Fibroblast of lung (primary cell): Measurements from ENCODE around the gene CREB3L1.

ENCODE experiments used
- EZH2 ChIP-seq: IDR thresholded peaks from 2 replicates; pipeline ENCODE4 v1.5.1; 2012; ENCODE audit warnings: low read length, control low read depth, mild to moderate bottlenecking; ENCODE audit errors: missing control alignments
- TF ChIP-seq, protein P1 (sequence below), 2 donors: IDR thresholded peaks in 1 of 2; conservative IDR thresholded peaks in 1 of 2; 1 replicate in 1 of 2; 2 replicates in 1 of 2; pipeline ENCODE4 v1.5.1; 2011 to 2012; ENCODE audit warnings: low read length in 2 of 2, control low read depth in 1 of 2, inconsistent platforms in 1 of 2, low read depth in 1 of 2, mild to moderate bottlenecking in 1 of 2

DNA sequence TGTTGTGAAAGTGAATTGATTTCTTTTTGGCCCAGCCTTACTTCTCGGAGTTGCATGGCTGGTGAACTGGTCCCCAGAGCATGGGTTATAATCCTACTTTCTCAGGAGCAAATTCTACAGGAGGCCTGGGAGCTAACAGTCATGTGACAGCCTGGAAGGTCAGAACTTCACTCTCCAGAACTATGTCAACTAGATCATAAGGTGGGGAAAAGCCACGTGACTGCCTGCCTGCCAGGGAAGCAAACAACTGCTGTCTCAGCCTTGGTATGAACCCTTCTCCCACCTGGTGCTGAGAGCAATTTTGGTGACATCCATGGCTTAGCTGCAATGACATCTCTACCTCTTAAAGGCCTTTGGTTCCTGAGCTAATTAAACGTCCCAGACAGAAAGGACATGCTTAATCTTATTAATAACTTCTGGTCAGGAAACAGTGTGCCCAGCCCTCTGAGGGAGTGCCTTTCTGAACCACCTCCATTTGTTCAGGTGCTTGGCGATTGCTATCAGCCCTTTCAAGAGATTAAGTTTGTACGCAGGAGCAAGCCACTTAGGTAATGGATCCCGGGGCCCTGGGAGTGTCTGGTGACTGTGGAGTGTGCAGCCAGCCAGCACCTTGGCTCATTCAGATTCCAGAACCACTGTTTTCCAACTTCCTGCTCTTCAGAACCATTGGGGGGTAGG, 1.4 kb upstream of the CREB3L1 start:
- TF ChIP-seq EZH2: no peak
- TF ChIP-seq, protein P1, sequence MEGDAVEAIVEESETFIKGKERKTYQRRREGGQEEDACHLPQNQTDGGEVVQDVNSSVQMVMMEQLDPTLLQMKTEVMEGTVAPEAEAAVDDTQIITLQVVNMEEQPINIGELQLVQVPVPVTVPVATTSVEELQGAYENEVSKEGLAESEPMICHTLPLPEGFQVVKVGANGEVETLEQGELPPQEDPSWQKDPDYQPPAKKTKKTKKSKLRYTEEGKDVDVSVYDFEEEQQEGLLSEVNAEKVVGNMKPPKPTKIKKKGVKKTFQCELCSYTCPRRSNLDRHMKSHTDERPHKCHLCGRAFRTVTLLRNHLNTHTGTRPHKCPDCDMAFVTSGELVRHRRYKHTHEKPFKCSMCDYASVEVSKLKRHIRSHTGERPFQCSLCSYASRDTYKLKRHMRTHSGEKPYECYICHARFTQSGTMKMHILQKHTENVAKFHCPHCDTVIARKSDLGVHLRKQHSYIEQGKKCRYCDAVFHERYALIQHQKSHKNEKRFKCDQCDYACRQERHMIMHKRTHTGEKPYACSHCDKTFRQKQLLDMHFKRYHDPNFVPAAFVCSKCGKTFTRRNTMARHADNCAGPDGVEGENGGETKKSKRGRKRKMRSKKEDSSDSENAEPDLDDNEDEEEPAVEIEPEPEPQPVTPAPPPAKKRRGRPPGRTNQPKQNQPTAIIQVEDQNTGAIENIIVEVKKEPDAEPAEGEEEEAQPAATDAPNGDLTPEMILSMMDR (conservative IDR thresholded peaks at IDR 0.05 in 1 of 2, IDR thresholded peaks at IDR 0.05 in 1 of 2; ENCODE audit: low read depth in 1 of 2, low read length in 2 of 2): no peak
